Spleen (tissue), 7 donors: ENCODE measurements around the gene IGSF21.

Source experiments
- POLR2A ChIP-seq, 3 donors: fragments of 450-650 bp; IDR thresholded peaks; one replicate each; pipeline ENCODE4 v1.5.1; 2017; ENCODE audit warnings: antibody characterized with exemption in 3 of 3, mild to moderate bottlenecking in 1 of 3
- POLR2AphosphoS5 ChIP-seq, 3 donors: sonication (generic); formaldehyde crosslinking; IDR thresholded peaks; one replicate each; pipeline ENCODE4 v1.5.1; 2017; ENCODE audit warnings: antibody characterized with exemption in 3 of 3
- TF ChIP-seq, protein P1 (sequence below), 11 experiments: fragments of 200-600 bp in 7 of 11; fragments of 450-650 bp in 4 of 11; sonication (generic) in 4 of 11; IDR thresholded peaks in 8 of 11; conservative IDR thresholded peaks in 3 of 11; 1 replicate in 7 of 11; 2 replicates in 4 of 11; pipeline versions ENCODE4 v1.4.0 to v1.8.0; 2016 to 2021; ENCODE audit warnings: antibody characterized with exemption in 11 of 11, inconsistent platforms in 4 of 11, mild to moderate bottlenecking in 1 of 11
- donor health status: DM: no; HTN: no; CAD: no; lungs with moderate emphysema.
- donor health status: DM: no; HTN: no; CAD: no.
- donor health status: DM: no; HTN: no; CAD: no.

GRCh38 chr1:18354612-18355011, 247.0 kb downstream of the IGSF21 start:
- TF ChIP-seq, protein P1, sequence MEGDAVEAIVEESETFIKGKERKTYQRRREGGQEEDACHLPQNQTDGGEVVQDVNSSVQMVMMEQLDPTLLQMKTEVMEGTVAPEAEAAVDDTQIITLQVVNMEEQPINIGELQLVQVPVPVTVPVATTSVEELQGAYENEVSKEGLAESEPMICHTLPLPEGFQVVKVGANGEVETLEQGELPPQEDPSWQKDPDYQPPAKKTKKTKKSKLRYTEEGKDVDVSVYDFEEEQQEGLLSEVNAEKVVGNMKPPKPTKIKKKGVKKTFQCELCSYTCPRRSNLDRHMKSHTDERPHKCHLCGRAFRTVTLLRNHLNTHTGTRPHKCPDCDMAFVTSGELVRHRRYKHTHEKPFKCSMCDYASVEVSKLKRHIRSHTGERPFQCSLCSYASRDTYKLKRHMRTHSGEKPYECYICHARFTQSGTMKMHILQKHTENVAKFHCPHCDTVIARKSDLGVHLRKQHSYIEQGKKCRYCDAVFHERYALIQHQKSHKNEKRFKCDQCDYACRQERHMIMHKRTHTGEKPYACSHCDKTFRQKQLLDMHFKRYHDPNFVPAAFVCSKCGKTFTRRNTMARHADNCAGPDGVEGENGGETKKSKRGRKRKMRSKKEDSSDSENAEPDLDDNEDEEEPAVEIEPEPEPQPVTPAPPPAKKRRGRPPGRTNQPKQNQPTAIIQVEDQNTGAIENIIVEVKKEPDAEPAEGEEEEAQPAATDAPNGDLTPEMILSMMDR (IDR thresholded peaks at IDR 0.05 in 8 of 11, conservative IDR thresholded peaks at IDR 0.05 in 3 of 11): no peak
- no peak for TF ChIP-seq POLR2A (IDR thresholded peaks at IDR 0.05)
- no peak for TF ChIP-seq POLR2AphosphoS5 (IDR thresholded peaks at IDR 0.05)
